Dermis microvascular lymphatic vessel endothelial cell (primary cell): ENCODE measurements around the gene TTC5. TPM values are rescaled to one million over a fixed set of nuclear protein-coding genes. Genes with fewer than 3 reads are reported as not detected.
"Not testable (repeated sequence)": the region's sequence is repeated elsewhere in the genome, so short reads cannot be mapped to it uniquely, and the experiment has no call there.

Experiments used
- DNase-seq, 2 donors: peaks; one replicate each; pipeline versions ENCODE4 v3.0.0 to v3.0.0-alpha.2; 2010; ENCODE audit warnings: low read depth in 2 of 2
- total RNA-seq: library from RNA; depleted of rRNA; stranded (reverse); fragments of >200 nt; gene quantifications from 2 replicates; pipeline ENCODE4 v1.2.1, GENCODE V29; 2014

TTC5 gene
- total RNA-seq, 1 donor from 2014 or later: 14.4 TPM

GRCh38 chr14:20306079-20306423 is 300 bp upstream of the TTC5 start:
- no peak for DNase-seq

- DNase-seq: no peak
Measured at GRCh38 chr14:20302042-20302755, 3.6 kb downstream of the TTC5 start.

GRCh38 chr14:20295067-20295466 is 10.7 kb downstream of the TTC5 start:
- DNase-seq: no peak

GRCh38 chr14:20294636-20295035 is 11.1 kb downstream of the TTC5 start:
- no peak for DNase-seq

- DNase-seq: not testable (repeated sequence)
Measured at GRCh38 chr14:20281998-20282397, 23.8 kb downstream of the TTC5 start.

GRCh38 chr14:20280265-20280664 is 25.5 kb downstream of the TTC5 start:
- DNase-seq: not testable (repeated sequence)

GRCh38 chr14:20278414-20278813 is 27.3 kb downstream of the TTC5 start:
- peak in 1 of 2 donors; percentile 49 for DNase-seq

- DNase-seq: no peak
Measured at GRCh38 chr14:20277409-20277808, 28.3 kb downstream of the TTC5 start.

GRCh38 chr14:20274062-20274461 is 31.7 kb downstream of the TTC5 start:
- DNase-seq: no peak

GRCh38 chr14:20264361-20264760 is 41.4 kb downstream of the TTC5 start:
- not testable (repeated sequence) for DNase-seq

- no peak for DNase-seq
Measured at GRCh38 chr14:20262642-20263128, 43.1 kb downstream of the TTC5 start.

GRCh38 chr14:20247646-20248246 is 58.0 kb downstream of the TTC5 start:
- DNase-seq: no peak

Other genes starting within 250 kb of the TTC5 start
- not detected in 2 replicates for gene OR4L1, start 245.9 kb downstream of the TTC5 start, total RNA-seq
- not detected in 2 replicates for gene OR4K17, start 195.2 kb downstream of the TTC5 start, total RNA-seq
- not detected in 2 replicates for gene OR4N5, start 167.1 kb downstream of the TTC5 start, total RNA-seq
- gene OR11G2, start 115.1 kb downstream of the TTC5 start, total RNA-seq: not detected in 2 replicates
- gene OR11H6, start 82.2 kb downstream of the TTC5 start, total RNA-seq: not detected in 2 replicates
- not detected in 2 replicates for gene OR11H7, start 77.0 kb downstream of the TTC5 start, total RNA-seq
- gene OR11H4, start 66.7 kb downstream of the TTC5 start, total RNA-seq: not detected in 2 replicates
- gene CCNB1IP1, start 27.3 kb upstream of the TTC5 start, total RNA-seq: 38.6 and 39.7 TPM in 2 replicates
- gene PARP2, start 37.7 kb upstream of the TTC5 start, total RNA-seq: 5.3 and 6.3 TPM in 2 replicates
- 19.8 and 36.0 TPM in 2 replicates for gene TEP1, start 107.5 kb upstream of the TTC5 start, total RNA-seq
- gene KLHL33, start 130.2 kb upstream of the TTC5 start, total RNA-seq: under 0.01 and 0.13 TPM in 2 replicates
- 54.9 and 70.4 TPM in 2 replicates for gene OSGEP, start 148.9 kb upstream of the TTC5 start, total RNA-seq
- 65.7 and 75.1 TPM in 2 replicates for gene APEX1, start 149.3 kb upstream of the TTC5 start, total RNA-seq
- gene PIP4P1, start 155.5 kb upstream of the TTC5 start, total RNA-seq: 22.1 and 28.6 TPM in 2 replicates
- gene PNP, start 163.5 kb upstream of the TTC5 start, total RNA-seq: 222 and 264 TPM in 2 replicates
- gene RNASE10, start 199.6 kb upstream of the TTC5 start, total RNA-seq: not detected in 2 replicates